Uterus (tissue), 4 donors: Measurements from ENCODE around the gene LAMTOR1. TPM values are rescaled to one million over a fixed set of nuclear protein-coding genes. Genes with fewer than 3 reads are reported as not detected.

Source experiments
- DNase-seq, 2 donors: peaks; one replicate each; pipeline ENCODE4 v3.0.0-alpha.2; 2019 to 2020
- H3K27ac ChIP-seq, 2 donors: fragments of 200-600 bp; sonication (generic); 1 replicate in 1 of 2; 2 replicates in 1 of 2; pipeline ENCODE4 v1.5.1; 2016 to 2018
- H3K27me3 ChIP-seq, 2 donors: fragments of 200-600 bp; sonication (generic); one replicate each; pipeline ENCODE4 v1.5.1; 2018 to 2019; ENCODE audit warnings: control low read depth in 1 of 2
- H3K36me3 ChIP-seq, 2 donors: fragments of 200-600 bp; sonication (generic); one replicate each; pipeline ENCODE4 v1.5.1; 2019; ENCODE audit warnings: control low read depth in 1 of 2
- H3K4me1 ChIP-seq, 2 donors: fragments of 200-600 bp; sonication (generic); one replicate each; pipeline ENCODE4 v1.5.1; 2018 to 2019; ENCODE audit warnings: control low read depth in 1 of 2
- H3K4me3 ChIP-seq, 2 donors: fragments of 200-600 bp; sonication (generic); 1 replicate in 1 of 2; 2 replicates in 1 of 2; pipeline ENCODE4 v1.5.1; 2018 to 2019; ENCODE audit warnings: mild to moderate bottlenecking in 1 of 2
- H3K9me3 ChIP-seq, 2 donors: fragments of 200-600 bp; sonication (generic); one replicate each; pipeline ENCODE4 v1.5.1; 2019; ENCODE audit warnings: control low read depth in 1 of 2
- CTCF ChIP-seq, 4 experiments: fragments of 200-600 bp in 2 of 4; fragments of 450-650 bp in 2 of 4; sonication (generic) in 2 of 4; IDR thresholded peaks; one replicate each; pipeline ENCODE4 v1.5.1; 2016 to 2019; ENCODE audit warnings: antibody characterized with exemption in 4 of 4, mild to moderate bottlenecking in 2 of 4, moderate library complexity in 1 of 4
- POLR2A ChIP-seq, 2 donors: fragments of 450-650 bp; IDR thresholded peaks; one replicate each; pipeline ENCODE4 v1.6.1; 2016; ENCODE audit warnings: antibody characterized with exemption in 2 of 2, mild to moderate bottlenecking in 1 of 2, moderate library complexity in 1 of 2
- intact Hi-C: fragments of 100-400 bp; cut with DNase I; formaldehyde crosslinking; loops from one replicate; pipeline ENCODE4 v1.15.1; 2023; ENCODE audit warnings: low total_unique reads
- total RNA-seq, 4 donors: library from RNA; depleted of rRNA in 3 of 4; stranded (reverse); fragments of >200 nt in 3 of 4; gene quantifications; one replicate each; pipeline versions ENCODE4 v1.1.0 to v1.2.4, GENCODE V29; 2014 to 2023
- donor health status: DM: yes; HTN: yes; CAD: no.

Gene LAMTOR1
- total RNA-seq, 4 donors from 2014 or later, result 46.0 to 115 (median 91.5) TPM

DNA sequence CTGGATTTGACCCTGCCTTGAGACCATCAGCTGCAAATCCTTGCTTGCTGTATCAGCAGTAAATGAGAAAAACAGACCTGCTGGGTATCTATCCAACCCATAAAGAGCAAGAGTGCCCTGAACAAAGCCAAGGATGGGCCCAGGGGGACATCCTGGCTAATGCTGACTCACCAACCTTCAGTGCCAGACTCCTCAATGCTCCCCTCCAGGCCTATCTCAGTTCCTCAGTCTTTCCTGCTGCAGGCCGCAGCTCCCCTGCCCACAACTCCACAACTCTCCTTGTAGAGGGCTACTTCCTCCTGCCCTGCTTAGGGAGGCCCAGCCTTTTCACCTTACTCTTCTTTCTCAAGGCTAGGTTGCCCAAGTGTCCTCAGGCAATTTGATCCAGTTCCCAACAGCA lies 2.6 kb downstream of the LAMTOR1 start:
- intact Hi-C loops, result no loop called here
- H3K27ac ChIP-seq, result no peak overlapping the region
- no peaks in the 10 kb centered on the region for H3K36me3 ChIP-seq
- no peaks in the 10 kb centered on the region for H3K9me3 ChIP-seq
- peaks cover 0 to 11% of the 10 kb centered on the region in 2 donors for H3K4me1 ChIP-seq
- no peaks in the 10 kb centered on the region for H3K27me3 ChIP-seq
- DNase-seq, result no peak
- H3K4me3 ChIP-seq, result no peak overlapping the region
- no peak for TF ChIP-seq POLR2A (IDR thresholded peaks at IDR 0.05)
- no peak for TF ChIP-seq CTCF (IDR thresholded peaks at IDR 0.05)

DNA sequence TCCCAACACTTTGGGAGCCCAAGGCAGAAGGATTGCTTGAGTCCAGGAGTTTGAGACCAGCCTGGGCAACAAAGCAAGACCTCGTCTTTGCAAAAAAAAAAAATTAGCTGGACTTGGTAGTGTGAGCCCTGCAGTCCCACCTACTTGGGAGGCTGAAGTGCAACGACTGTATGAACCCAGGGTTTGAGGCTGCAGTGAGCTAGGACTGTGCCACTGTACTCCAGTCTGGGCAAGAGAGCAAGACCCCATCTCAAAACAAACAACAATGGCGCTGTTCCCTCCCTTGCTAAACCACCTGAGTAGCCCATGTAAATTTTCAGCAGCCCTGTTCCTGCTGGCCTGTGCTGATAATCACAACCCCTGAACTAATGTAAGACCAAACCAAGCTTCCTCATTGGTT lies 3.1 kb downstream of the LAMTOR1 start:
- H3K9me3 ChIP-seq, result no peaks in the 10 kb centered on the region
- H3K27me3 ChIP-seq, result no peaks in the 10 kb centered on the region
- H3K36me3 ChIP-seq, result no peaks in the 10 kb centered on the region
- no peak overlapping the region for H3K4me3 ChIP-seq
- no peak for DNase-seq
- H3K4me1 ChIP-seq, result peaks cover 0 to 11% of the 10 kb centered on the region in 2 donors
- H3K27ac ChIP-seq, result no peak overlapping the region
- intact Hi-C loops, result no loop called here
- TF ChIP-seq CTCF (IDR thresholded peaks at IDR 0.05) (no peak), POLR2A (IDR thresholded peaks at IDR 0.05) (no peak)

DNA sequence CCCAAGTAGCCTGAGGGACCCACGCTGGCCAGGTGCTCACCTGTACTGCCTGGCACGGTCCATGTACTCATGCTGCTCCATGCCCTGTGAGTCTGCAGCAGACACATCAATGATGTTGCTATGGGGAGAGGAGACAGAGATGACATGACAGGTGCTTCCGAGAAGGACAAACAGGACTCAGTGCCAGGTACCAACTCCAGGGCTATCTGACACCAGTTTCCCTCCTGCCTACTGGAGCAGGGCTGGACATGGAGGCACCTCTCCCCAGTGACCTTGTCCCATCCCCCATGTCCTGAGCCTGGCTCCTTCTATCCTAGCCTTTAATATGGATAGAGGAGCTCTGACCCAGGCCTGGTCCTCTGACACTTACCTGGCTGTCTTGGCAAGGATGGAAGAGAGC lies 4.4 kb downstream of the LAMTOR1 start:
- H3K4me1 ChIP-seq, result peaks cover 0 to 11% of the 10 kb centered on the region in 2 donors
- no peaks in the 10 kb centered on the region for H3K27me3 ChIP-seq
- H3K4me3 ChIP-seq, result no peak overlapping the region
- intact Hi-C loops, result no loop called here
- no peak overlapping the region for H3K27ac ChIP-seq
- H3K36me3 ChIP-seq, result no peaks in the 10 kb centered on the region
- TF ChIP-seq CTCF (IDR thresholded peaks at IDR 0.05) (no peak), POLR2A (IDR thresholded peaks at IDR 0.05) (no peak)
- no peaks in the 10 kb centered on the region for H3K9me3 ChIP-seq
- no peak for DNase-seq

DNA sequence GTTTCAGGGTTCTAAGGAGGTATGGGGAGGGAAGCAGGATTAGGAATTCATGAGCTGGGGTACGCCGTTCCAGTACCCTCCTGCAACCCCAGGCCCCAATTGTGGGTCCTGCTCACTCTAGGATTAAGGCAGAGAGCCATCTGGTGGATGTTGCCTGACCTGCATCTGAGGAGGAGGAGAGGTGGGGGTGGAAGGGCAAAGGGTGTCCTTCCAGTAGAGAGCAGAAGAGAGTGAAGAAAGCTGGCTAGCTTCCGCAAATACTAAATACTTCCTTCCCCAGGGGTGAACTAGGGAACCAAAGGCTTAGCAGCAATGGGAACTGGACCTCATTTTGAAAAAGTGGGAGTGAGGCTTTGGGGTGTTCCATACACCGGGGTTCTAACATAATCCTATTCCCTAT lies 11.8 kb downstream of the LAMTOR1 start:
- DNase-seq, result peak; percentile 69 to 70
- Histone ChIP-seq H3K27me3 (no peaks in the 10 kb centered on the region), H3K4me3 (no peak overlapping the region), H3K27ac (peak overlapping the region; percentile 6 to 17), H3K9me3 (no peaks in the 10 kb centered on the region), H3K4me1 (no peaks in the 10 kb centered on the region), H3K36me3 (no peaks in the 10 kb centered on the region)
- intact Hi-C loops, result no loop called here
- peak; percentile 75 to 93 (median 85) for TF ChIP-seq CTCF (IDR thresholded peaks at IDR 0.05)
- no peak for TF ChIP-seq POLR2A (IDR thresholded peaks at IDR 0.05)

DNA sequence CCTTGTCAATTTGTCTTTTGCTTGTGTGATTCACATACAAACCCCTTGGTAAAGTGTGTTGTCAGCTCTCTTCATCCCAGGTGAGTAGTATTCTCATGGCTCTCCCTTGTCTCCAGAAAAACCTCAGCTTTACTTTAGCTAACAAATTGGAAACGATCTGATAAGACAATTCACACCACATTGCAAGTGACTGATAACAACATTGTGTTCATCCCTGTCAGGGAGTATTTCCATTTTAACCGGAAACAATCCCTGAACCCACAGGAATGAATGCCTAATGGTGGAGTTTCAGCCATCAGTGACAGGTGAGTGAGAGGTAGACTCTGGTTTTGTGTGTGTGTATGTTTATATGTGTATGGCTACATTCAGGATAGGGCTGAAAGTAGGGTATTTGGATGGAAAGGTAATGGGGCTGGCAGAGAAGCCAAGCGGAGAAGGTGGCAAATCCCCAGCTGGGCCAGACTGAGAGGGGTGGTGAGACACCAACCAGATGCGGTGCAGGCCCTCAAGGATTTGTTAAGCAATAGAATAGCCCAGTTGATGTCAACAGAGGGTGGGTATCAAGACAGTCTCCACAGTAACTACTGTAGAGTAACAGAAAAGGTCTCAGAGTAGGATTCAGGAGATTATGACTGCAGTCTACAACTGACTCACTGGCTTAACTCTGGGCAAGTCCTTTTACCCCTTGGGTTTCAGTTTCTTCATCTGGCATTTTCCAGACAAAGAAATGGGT lies 14.9 kb downstream of the LAMTOR1 start:
- Histone ChIP-seq H3K9me3 (no peaks in the 10 kb centered on the region), H3K27ac (no peak overlapping the region), H3K4me1 (no peaks in the 10 kb centered on the region), H3K27me3 (no peaks in the 10 kb centered on the region), H3K36me3 (no peaks in the 10 kb centered on the region), H3K4me3 (no peak overlapping the region)
- intact Hi-C loops, result loop anchor here (5.0 kb wide), 1 partner anchor 66 kb away; no protein-coding TSS in a partner anchor
- no peak for DNase-seq
- TF ChIP-seq CTCF (IDR thresholded peaks at IDR 0.05), result no peak
- no peak for TF ChIP-seq POLR2A (IDR thresholded peaks at IDR 0.05)
